NCI-H146 treated with DMSO at 0.1 percent for 48 hours (cell line): Measurements from ENCODE around the gene POU6F2.
A peak's percentile ranks its signal among the peaks of the same experiment; 100 is the strongest.
"Not testable (repeated sequence)": the region's sequence is repeated elsewhere in the genome, so short reads cannot be mapped to it uniquely, and the experiment has no call there.

Experiments used
- DNase-seq: peaks from one replicate; lab custom pipeline; 2025; ENCODE audit not compliant: unreplicated experiment; lab: John Stamatoyannopoulos, UW

Gene POU6F2

GRCh38 chr7:39183796-39184195 is 206.1 kb downstream of the POU6F2 start:
- DNase-seq, result no peak

GRCh38 chr7:39184391-39184790 is 206.7 kb downstream of the POU6F2 start:
- no peak for DNase-seq

- no peak for DNase-seq
Observed at GRCh38 chr7:39186131-39186530, 208.4 kb downstream of the POU6F2 start.

- no peak for DNase-seq
Observed at GRCh38 chr7:39186671-39187070, 209.0 kb downstream of the POU6F2 start.

- no peak for DNase-seq
Observed at GRCh38 chr7:39187130-39187529, 209.4 kb downstream of the POU6F2 start.

- DNase-seq, result no peak
Observed at GRCh38 chr7:39192476-39192875, 214.8 kb downstream of the POU6F2 start.

GRCh38 chr7:39194388-39194787 is 216.7 kb downstream of the POU6F2 start:
- not testable (repeated sequence) for DNase-seq

- no peak for DNase-seq
Observed at GRCh38 chr7:39195967-39196366, 218.3 kb downstream of the POU6F2 start.

- no peak for DNase-seq
Observed at GRCh38 chr7:39197831-39198230, 220.1 kb downstream of the POU6F2 start.

GRCh38 chr7:39198556-39198955 is 220.8 kb downstream of the POU6F2 start:
- DNase-seq, result no peak

GRCh38 chr7:39199006-39199405 is 221.3 kb downstream of the POU6F2 start:
- no peak for DNase-seq

GRCh38 chr7:39199951-39200350 is 222.2 kb downstream of the POU6F2 start:
- DNase-seq, result no peak

- no peak for DNase-seq
Observed at GRCh38 chr7:39202041-39202440, 224.3 kb downstream of the POU6F2 start.

- DNase-seq, result no peak
Observed at GRCh38 chr7:39210362-39210761, 232.7 kb downstream of the POU6F2 start.

- DNase-seq, result no peak
Observed at GRCh38 chr7:39211581-39211980, 233.9 kb downstream of the POU6F2 start.

- DNase-seq, result no peak
Observed at GRCh38 chr7:39212876-39213275, 235.2 kb downstream of the POU6F2 start.

GRCh38 chr7:39217783-39218182 is 240.1 kb downstream of the POU6F2 start:
- peak; percentile 65 for DNase-seq

GRCh38 chr7:39219869-39220268 is 242.2 kb downstream of the POU6F2 start:
- DNase-seq, result no peak

GRCh38 chr7:39221901-39222300 is 244.2 kb downstream of the POU6F2 start:
- no peak for DNase-seq

GRCh38 chr7:39228946-39229345 is 251.2 kb downstream of the POU6F2 start:
- no peak for DNase-seq

GRCh38 chr7:39233851-39234529 is 256.3 kb downstream of the POU6F2 start:
- DNase-seq, result no peak

- DNase-seq, result no peak
Observed at GRCh38 chr7:39238234-39238869, 260.6 kb downstream of the POU6F2 start.

- no peak for DNase-seq
Observed at GRCh38 chr7:39240864-39241263, 263.2 kb downstream of the POU6F2 start.
